RCC 7860 (cell line): ENCODE measurements around the gene CRKL.

Experiments used
- DNase-seq: peaks from one replicate; pipeline ENCODE4 v3.0.0-alpha.2; 2015; ENCODE audit warnings: low spot score
- FAIRE-seq: peaks from 2 replicates; lab custom pipeline; 2012; peaks lifted over from hg19 to GRCh38; lab: Jason Lieb, UNC

Gene CRKL

DNA sequence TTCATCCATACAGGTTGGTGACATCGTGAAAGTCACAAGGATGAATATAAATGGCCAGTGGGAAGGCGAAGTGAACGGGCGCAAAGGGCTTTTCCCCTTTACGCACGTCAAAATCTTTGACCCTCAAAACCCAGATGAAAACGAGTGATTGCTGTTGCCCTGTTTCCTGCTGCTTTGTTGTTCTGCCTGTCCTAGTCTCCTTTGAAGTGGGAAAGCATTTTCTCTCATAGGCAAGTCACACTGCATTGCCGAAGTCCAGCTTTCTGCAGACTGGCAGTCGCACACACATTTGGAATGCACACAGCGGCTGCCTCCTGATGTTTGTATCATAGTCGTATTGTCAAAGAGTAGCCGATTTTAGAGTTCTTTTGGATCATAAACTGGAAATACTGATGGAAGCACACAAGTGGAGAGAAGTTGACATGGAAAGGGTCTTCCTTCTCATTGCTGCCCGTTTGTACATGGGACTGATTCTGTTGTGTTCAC lies 32.5 kb downstream of the CRKL start:
- DNase-seq: no peak
- FAIRE-seq: no peak

DNA sequence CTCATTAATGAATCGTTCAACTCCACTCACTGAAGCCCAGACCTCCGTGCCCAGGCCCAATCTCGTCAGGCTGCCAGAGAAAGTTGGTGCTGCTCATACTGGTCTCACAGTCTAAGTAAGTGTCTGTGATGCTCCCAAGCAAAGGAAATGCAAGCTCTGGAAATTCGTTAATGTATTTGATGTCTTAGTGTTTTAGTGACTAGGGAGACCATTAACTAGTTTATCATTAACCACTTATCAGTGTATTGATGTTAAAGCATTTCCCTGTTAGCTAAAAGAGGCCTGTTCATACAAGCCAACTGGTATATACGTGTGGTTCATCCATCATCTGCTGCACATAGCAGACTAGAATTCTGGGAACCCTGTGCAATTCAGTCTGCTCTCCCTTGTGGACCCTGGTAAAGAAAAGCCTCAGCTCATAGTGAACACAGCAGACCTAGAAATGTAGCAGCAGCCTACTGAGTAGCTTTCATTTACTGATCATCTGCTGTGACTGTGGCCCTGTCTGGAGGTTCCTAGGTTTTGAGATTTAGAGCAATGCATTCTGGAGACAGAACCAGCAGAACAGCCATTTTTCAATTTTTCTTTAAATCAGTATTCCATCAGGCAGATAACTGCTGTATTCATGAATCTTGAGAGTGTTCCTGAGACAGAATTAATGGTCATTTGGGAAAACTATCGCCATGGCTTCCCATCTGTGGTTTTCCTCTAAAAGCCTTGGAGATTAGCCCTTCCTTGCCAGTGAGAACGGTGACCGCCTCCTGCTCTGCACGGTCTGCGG lies 34.1 kb downstream of the CRKL start:
- FAIRE-seq (no peak), DNase-seq (peak; percentile 33)

DNA sequence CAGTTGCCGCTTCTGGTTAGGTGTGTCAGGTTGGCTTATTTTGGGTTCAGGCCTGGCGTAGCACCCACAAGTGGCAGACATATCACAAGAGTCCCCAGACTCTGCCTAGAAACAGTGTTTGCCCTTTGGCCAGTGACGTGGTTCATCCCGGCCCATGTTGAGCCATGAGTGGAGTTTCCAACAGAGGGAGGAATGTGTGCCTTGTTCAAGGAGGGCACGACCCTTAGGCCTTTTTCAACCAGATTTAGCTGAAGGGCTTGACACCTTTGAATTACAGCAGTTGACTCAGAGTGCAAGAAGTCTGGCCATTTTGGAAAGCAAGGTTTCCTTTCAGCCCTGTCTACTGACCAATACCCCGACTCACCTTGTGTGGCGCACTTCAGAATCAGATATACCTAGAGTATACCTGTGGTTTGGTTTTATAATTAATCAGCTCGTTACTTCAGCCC lies 34.7 kb downstream of the CRKL start:
- DNase-seq (no peak), FAIRE-seq (no peak)

DNA sequence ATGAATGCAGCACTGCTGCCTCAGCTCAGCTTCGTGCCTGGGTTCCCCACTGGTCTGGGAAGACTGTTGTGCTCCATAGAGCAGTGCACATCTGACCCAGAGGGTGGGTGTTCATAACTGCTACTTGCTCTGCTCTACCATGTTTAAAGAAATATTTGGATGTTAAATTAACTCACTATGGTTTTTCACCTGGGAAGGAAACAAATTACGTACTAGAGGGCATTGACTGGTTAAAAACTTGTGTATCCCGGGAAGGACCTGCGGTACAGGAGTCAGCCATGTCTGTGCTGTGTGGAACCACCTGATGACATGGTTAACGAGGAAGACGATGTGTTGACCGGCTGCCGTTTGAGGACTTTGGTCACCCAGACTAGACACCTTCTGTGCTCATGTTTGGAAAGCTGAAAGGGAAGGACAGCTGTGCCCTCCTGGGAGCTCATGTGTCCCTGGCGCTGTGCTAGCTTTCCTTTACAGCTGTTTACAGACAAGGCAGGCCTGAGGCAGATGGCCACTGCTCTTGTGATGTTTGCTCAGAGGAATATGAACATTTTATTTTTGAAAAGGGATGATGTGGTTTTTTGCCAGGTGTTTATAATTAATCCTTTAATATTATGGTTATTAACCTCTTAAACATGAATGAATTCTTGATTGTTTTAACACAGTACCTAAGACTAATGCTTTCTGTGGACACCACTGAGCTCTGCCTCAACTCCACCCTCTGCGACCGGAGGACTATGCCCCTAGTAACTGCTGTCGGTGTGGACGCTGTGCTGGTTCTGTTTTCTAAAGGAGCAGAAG lies 35.5 kb downstream of the CRKL start:
- no peak for FAIRE-seq

DNA sequence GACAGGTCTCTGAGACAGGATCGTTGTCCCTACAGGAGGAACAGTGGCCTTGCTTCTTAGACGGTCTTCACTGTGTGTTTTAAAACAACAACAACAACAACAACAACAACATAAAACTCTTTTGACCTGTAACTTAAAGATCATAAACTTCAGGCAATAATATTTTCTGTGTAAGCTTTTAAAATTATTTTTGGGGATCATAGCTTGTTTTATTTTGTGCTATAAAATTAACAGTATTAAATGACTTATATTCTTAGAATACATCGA lies 36.1 kb downstream of the CRKL start:
- no peak for FAIRE-seq
- DNase-seq: no peak

More for the DNA sequence above, 35.5 kb downstream of the CRKL start:
- DNase-seq: no peak

DNA sequence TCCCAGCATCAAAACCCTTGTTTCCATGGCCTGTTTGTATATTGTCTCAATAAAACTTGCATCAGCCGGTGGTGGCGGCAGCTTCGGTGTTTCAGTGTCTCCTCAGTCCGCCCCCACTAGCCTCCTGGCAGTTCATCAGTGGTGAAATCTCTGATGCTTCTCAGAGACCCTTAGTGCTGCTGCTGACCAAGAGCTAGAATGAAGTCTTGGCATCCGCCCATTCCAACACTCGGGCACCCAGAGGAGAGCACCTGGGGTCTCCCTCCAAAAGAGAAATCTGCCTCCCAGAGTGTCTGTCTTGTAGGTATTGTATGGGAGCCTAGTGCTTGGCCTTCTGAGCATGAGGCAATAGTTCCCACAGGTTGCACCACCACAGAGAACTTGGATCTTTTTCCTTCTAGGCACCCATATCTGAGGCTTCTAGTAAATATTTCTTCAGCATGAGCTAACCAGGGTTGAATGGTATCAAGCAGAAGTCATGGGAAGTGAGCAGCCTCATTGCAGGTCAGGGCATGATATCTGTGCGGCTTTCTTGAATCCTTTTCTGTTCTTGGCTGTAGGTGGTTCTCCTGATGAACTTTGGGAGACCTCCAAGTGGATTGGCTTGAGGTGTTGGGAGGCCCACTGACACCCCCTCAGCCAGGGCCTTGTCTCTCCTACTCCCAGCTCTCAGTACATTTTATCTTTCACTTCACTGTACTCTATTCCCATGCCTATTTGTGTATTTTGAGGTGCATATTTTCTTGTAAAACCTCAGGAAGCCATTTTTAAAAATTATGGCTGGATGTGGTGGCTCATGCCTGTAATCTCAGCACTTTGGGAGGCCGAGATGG lies 36.7 kb downstream of the CRKL start:
- FAIRE-seq: no peak
- DNase-seq: no peak

DNA sequence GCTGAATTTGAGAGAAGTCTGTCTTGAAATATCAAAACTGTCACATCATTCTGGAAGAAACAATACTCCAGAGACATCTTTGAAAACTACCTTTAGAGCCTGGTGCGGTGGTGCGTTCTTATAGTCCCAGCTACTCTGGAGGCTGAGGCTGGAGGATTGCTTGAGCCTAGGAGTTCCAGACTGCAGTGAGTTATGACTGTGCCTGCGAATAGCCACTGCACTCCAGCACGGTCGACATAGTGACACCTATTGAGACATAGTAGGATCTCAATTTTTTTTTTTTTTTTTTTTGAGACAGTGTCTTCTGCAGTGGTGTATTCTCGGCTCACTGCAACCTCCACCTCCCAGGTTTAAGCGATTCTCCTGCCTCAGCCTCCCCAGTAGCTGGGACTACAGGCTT lies 38.3 kb downstream of the CRKL start:
- FAIRE-seq: no peak
- DNase-seq: no peak

DNA sequence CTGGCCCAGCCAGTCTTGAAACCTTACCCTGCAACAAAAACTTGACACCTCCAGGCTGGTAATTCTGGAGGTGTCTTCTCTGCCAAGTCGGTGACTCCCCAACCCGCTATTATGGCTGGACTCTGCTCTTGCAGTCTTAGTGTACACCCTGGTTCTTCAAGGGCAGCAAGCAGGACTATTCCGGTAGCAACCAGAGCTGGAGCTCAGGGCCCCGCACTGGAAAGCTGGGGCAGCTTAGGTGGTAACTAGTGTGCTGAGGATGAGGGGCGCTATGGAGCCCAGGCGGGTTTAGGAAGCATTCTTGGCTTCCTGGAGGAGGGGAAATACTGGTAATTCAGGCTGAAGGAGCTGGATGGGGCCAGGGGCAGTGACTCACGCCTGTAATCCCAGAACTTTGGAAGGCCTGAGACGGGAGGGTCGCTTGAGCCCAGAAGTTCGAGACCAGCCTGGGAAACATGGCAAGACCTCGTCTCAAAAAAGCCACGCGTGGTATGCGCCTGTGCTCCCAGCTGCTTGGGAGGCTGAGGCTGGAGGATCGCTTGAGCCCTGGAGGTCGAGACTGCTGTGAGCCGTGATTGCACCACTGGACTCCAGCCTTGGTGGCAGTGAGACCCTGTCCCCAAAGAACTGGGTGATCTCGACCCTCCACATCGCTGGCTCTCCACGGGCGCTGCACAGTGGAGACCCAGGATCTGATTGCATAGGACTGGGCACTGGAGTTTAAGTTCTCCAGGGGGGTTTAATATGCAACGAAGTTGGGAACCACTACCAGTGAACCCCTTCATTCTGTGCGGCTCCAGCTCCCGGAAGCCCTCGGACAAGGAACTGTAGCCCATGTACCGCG lies 39.3 kb downstream of the CRKL start:
- FAIRE-seq (no peak), DNase-seq (peak; percentile 14)

DNA sequence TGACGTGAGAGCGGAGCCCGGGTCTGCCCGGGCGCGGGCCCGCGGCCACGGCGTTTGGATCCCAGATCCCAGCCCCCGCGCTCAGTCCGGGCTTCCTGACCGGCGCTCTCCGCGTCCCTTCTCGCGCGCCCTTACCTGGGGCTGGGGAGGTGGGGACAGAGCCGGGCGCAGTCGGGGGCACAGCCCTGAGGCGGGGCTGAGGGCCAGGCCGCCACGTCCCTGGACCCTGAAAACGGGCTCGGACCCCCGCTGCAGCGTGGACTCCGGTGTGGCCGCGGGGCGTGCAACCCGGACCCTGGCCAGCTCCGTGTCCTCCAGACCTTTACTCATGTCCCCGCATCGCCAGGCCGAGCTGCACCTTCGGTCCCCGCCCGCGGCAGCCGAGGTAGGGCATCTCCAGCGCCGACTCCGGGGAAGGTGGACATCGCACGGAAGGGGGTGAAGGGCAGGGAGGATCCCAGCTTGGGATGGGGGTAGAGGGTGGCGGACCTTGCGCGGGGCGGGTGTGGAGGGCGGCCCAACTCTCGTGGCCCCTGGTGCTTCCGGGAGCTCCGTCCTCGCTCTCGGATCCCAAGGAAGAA lies 40.0 kb downstream of the CRKL start:
- FAIRE-seq (no peak), DNase-seq (no peak)

DNA sequence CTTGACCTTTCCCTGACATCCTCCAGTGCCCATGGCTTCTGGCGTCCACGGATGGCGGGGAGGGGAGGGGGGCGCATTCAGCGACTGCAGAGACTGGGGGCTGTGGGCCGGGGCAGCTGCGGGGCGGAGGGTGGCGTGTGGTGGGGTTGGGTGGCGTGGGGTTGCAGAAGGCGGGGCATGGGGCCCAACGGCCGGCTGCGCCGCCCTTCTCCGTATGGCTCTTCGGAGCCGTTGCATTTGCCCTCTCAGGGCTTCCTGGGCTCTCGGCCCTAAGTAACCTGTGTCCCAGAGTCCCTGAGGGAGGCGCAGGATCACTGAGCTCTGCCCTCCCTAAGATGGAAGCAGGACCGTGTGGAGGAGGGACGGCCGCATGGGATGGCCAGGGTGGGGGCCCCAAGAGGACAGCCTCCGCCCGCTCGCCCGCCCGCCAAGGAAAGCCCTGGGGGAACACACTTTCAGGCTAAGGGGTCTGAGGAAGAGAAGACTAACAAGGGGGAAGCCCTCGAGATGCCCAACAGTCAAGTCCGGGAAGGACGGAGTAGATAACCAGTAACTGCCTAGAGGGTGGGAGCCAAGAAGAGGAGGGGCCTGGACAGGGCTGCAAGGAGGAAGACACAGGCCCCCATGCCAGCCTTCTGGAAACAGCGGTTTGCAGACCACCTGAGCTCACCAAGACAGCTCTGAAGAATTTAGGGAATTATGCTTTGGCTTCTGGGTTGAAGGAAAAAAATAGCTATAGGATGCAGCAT lies 40.6 kb downstream of the CRKL start:
- DNase-seq: no peak
- no peak for FAIRE-seq

DNA sequence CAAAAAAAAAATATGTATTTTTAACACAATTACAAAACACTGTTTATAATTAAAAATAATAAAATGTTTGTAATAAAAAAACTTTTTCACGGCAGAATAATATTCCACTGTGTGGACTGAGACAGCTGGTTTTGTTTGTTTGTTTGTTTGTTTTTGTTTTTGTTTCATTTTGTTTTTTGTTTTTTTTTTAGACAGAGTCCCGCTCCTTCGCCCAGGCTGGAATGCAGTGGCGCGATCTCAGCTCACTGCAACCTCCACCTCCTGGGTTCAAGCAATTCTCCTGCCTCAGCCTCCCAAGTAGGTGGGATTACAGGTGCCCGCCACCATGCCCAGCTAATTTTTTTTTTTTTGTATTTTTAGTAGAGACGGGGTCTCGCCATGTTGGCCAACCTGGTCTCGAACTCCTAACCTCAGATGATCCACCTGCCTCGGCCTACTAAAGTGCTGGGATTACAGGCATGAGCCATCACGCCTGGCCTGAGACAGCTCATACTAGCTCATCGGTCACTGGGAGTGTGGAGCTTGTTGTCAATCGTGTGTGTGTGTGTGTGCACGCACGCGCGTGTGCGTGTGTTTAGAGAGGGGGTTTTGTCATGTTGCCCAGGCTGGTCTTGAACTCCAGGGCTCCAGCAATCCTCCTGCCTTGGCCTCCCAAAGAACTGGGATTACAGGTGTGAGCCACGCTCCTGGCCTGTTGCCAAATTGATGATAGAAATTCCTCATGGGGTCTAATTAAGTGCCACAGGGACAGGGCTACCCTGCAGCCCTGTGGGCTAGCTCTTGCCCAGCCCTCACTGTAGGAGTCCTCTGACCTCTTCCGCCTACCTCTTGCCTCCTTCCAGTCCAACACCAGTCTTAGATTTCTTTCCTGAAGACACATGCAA lies 42.6 kb downstream of the CRKL start:
- no peak for DNase-seq
- FAIRE-seq: no peak

DNA sequence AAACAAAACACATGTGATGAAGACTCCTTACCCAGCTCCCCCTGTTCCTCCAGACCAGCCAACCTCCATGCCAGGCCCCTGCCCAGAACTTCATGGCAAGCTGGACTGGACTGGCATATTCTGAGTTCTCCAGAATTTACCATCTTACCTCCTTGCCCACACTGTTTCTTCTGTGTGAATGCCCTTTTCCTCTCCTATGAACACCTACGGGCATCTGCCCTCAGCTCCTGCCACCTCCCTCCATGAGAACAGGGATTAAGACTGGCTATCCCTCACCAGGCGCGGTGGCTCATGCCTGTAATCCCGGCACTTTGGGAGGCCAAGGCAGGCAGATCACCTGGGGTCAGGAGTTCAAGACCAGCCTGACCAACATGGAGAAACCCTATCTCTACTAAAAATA lies 43.4 kb downstream of the CRKL start:
- DNase-seq: no peak
- no peak for FAIRE-seq

DNA sequence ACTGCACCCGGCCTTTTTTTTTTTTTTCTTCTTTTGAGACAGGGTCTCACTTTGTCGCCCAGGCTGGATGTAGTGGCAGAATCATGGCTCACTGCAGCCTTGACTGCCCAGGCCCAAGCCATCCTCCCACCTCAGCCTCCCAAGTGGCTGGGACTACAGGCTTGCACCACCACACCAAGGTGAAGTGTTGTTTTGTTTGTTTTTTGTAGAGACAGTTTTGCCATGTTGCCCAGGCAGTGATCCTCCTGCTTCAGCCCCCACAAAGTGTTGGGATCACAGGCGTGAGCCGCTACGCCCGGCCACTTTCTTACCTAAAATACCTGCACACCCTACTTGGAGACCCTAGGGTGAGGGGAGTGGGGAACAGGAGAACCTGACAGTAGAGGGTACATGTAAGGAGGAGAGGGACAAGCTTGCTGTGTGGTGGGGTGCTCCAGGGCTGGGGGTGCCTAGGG lies 45.3 kb downstream of the CRKL start:
- DNase-seq (no peak), FAIRE-seq (no peak)

DNA sequence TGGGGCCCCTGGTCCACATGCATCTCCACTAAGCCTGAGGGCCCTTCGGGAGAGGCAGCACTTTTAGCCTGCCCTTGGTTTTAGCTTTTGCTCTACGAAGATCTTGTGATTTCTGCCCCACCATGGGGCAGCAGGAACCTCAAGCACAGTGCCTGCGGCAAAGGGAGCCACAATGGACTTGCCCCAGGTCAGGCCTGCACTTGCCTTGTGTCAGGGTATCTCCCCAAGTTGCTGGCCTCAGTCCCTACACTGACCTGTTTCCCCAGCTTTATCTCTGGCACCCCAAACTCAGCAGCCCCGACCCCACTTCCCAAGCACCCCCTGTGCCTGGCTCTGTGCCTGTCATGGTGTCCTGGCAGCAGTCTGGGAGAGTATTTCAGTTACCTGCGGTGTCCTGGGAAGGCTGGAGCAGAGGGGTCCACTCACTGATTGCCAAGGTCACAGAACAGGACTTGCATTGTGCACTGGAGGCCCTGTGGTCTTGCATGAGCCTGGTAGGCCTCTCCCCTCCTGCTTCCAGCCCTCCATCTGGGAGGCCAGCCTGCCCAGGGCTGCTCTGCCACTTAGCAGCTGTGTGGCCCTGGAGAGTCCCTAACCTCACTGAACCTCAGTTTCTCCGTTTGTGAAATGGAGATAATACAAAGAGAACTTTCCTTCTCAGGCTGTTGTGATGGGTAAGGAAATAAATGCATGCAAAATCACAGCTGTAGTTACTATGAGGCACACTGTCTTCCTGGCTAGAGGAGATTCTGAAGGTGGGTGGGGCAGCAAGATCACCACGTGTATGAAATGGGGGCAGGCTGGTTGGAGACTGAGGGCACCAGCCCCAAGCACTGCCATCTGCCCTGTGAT lies 46.2 kb downstream of the CRKL start:
- DNase-seq (no peak), FAIRE-seq (no peak)

DNA sequence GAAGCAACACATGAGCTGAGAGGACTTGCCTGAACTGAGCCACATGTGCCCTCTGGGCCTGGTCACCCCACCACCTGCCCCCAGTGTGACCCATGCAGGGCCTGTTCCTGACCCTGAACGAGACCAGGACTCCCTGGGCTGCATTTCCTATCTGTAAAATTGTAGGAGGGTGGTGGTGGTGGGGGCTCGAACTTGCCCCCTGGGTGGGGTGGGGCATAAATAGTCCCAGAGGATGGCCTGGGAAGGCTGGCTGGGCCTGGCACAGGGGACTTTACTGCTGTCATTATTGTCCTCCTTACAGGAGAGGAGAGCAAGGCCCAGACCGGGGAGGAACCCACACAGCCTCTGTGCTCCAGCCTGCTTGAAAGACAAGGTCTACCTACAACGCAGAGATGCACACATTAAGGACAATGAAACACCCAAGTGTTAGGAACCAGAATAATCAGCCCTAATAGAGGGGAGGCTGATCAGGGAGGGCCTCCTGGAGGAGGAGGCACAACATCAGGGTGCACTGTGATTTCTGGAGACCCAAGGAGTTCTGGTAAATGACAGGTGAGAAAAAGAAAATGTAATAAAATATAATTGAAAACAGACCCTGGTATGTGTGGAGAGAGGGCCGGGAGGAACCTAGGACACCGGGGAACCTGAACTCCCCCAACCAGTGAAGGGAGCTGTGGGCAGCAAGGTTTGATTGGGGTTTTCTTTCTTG lies 47.0 kb downstream of the CRKL start:
- DNase-seq (no peak), FAIRE-seq (no peak)

DNA sequence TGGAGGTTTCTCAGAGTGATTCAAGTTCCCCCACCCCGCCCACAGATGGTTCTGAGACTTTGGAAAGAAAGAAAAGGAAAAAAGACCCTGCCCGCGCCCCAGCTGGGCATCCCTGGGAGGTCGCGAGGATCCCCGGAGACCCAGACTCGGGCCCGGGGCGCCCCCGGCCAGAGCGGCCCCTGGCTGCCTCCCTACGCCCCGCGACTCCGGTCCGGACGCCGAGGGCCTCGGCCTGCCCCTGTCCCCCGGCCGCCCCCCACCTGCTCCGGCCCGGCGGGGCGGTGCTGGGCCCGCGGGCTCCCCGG lies 47.5 kb downstream of the CRKL start:
- FAIRE-seq (no peak), DNase-seq (no peak)
